Medulla oblongata (tissue), 1 donor: ENCODE data around the gene KLHDC9.

Experiments used
- DNase-seq: peaks from one replicate; pipeline ENCODE4 v3.0.0-alpha.2; 2015; ENCODE audit errors: extremely low spot score

KLHDC9 gene

GRCh38 chr1:161131523-161132409 is 33.6 kb downstream of the KLHDC9 start:
- DNase-seq = peak; percentile 56

DNA sequence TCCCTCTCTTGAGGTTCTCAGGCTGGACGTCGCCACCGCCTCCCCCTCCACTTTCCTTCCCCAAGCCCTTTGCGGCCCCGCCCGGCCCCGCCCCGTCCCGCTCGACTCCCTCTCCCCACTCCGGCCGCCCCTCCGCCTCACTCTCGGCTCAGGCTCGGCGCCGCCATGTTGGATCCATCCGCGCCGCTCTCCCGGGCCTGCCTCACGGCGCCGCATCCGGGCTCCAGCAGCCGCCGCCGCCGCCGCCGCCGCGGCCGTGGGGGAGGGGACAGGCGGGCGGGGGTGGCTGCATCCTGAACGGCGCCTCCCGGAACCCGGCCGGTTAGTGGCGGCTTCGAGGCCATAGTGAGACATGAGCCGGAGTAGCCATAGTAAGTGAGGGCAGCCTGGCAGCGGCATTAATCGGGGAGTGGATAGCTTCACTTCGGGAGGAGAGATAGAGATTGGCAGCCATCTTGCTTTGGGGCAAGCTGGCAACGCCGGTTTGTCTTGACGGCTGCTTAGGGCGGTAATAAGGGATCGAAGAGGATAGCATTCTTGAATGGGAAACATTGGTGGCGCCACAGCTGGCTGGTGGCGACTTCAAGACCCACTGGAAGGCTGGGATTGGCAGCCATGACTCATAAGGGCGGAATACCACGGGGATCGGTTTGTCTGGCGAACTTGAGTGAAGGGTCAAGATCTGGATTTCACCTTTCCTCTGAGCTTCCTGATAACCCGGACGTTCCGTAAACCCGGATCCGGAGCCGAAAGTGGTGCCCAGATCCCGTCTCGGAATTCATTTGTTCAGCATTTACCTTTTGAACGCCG is 34.5 kb downstream of the KLHDC9 start, which contains the start of gene DEDD:
Gene DEDD (minus strand): TSS at position 258 of the 810 bp plus-strand sequence. CDS start 8,205 bp downstream, outside the sequence.
- DNase-seq = peak; percentile 98

DNA sequence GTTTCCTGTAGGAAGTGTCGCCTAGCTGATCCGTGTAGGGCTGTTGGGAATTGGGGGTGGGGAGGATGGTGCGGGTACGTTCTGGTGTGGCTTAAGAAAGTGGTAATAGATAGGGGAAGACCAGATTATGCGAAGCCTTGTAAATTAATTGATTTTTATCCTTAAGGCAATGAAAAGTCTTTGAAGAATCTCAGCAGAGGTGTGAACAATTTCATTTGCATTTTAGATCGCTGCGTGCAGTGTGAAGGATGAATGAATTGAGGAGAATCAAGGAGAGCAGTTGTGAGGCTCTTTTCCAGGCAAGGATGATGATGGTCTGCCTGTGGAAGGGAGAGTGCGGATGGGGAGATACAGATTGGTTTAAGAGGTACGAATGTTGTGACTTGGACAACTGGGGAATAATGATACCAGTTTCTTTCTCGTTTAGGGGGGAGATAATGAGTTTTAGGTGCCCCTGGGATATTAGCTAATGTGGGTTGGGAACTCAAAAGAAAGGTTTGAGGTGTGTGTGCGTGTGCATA is 35.1 kb downstream of the KLHDC9 start:
- DNase-seq = no peak

DNA sequence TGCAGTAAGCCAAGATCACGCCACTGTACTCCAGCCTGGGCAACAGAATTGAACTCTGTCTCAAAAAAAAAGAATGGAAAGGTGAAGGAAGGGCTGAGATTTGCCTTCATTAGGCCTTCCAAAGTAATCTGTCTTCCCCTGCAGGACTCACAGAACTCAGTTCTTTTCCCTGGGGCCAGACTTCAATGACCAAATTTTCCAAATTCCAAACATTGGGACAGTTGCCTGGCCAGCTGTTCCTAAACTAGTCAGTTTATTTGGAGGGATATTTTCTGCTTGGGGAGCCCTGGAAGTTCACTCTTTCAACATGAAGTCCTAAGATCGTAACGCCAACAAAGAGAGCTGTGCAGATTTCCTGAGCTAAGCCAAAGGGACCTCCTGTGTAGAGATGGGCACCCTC is 39.7 kb downstream of the KLHDC9 start:
- no peak for DNase-seq

- no peak for DNase-seq
Measured at GRCh38 chr1:161138431-161138830, 40.3 kb downstream of the KLHDC9 start.

DNA sequence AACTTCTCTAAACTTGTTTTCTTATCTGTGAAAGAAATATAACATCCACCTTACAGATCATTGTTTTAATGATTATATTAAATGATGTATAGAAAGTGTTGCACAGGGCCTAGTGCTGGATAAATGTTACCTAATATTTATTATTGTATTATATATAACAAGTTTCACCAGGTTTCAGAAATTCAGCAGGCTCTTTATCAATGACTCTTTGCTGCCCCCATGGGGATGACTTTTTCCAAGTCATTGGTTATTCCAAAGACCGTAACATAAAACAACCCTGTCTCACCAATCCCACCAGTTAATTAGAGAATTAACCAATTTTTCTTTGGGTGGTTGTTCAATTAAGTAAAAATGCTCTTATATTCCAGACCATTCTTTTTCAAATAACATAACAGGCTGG is 41.6 kb downstream of the KLHDC9 start:
- peak; percentile 62 for DNase-seq

GRCh38 chr1:161140755-161141400 is 42.7 kb downstream of the KLHDC9 start:
- no peak for DNase-seq

DNA sequence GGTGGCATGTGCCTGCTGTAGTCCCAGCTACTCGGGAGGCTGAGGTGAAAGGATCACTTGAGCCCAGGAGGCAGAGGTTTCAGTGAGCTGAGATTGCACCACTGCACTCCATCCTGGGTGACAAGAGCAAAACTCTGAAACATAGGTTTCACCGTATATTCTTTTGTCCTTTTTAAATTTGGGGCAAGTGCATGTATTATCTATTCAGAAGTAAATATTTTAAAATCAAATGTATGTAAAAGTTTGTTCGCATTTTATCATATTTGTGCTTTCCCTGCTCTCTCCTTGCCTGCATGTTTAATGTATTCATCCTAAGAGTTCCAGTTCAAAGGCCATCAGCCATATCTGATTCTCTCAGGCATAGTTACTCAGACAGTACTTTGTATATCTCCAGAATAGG is 47.7 kb downstream of the KLHDC9 start:
- DNase-seq = no peak
